Stimulated activated CD8-positive, alpha-beta memory T cell treated with anti-CD3 and anti-CD28 coated beads, Interleukin-4, amount 100 ng/mL, for 1 hour (primary cell): ENCODE measurements around the gene XIRP2.

Source experiments
- DNase-seq, 2 donors: peaks; one replicate each; pipeline ENCODE4 v3.0.0-alpha.2; 2020; ENCODE audit warnings: low read depth in 2 of 2, low spot score in 1 of 2

The XIRP2 gene

DNA sequence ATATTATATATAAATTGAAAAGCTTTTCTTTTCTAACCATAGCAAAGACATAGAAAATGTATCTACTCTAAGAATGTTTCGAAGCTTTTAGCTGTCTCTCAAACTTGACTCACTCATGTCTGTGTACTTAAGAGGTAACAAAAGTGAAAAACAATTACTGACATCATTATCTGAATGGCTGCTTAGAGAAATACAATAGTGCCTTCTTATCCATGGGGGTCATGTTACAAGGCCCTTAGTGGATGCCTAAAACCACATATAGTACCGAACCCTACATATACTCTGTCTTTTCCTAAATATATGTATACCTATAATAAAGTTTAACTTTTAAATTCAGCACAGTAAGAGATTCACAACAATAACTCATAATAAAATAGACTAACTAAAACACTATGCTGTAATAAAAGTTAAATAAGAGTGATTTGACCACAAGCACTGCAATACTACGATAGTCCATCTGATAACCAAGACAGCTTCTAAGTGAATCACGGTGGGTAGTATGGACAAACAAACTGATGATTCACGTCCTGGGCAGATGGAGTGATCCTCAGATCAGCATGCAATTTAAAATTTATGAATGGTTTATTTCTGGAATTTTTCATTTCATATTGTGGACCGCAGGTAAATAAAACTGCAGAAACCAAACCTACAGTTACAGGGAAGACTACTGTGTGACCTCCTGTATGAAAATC, 246.2 kb downstream of the XIRP2 start:
- DNase-seq, result no peak

DNA sequence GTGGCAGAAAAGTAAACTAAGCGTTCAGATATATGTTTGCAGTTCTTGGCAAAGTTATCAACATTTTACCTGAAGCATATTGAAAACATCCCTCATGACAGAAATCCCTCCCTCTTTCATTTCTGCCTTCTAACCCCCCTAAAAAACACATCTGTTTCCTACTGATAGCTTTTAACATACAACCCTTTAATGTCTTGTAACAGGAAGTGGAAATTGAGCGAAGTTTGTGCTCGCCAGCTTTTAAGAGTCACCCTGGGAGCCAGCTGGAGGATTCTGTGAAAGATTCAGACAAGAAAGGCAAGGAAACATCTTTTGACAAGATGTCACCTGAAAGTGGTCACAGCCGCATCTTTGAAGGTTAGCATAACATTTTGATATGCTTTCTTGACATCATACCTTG, 247.4 kb downstream of the XIRP2 start:
- DNase-seq, result no peak

DNA sequence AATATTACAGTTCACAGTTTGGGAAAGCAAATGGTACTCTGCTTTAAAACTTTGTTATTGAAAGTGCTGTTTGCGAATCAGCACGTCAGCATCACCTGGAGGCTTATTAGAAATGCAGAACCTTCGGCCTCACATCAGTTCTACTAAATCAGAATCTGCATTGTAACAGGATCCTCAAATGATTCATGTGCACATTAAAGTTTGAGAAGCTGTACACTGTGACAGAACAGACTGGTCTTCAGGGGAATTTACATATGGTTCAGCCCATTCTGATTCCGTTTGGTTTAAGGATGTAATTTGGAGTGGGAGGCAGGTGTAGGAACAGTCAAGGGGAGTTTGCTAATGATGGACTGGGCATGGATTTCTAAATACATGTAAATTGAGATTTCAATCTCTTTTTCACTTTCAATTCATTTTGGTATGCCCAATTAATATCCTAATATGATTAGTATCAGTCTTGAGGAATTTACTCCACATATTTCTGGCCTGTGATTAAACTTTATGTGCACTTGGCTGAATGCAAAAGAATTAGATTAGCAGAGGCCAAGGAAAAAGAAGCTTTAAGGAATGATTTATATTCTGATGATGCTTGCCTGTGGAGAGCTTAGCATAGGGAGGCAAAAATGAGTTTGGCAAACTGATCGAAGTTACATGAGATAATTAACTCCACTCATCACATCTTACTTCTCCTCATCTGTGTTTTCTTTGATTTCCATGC, 248.8 kb downstream of the XIRP2 start:
- DNase-seq, result no peak

DNA sequence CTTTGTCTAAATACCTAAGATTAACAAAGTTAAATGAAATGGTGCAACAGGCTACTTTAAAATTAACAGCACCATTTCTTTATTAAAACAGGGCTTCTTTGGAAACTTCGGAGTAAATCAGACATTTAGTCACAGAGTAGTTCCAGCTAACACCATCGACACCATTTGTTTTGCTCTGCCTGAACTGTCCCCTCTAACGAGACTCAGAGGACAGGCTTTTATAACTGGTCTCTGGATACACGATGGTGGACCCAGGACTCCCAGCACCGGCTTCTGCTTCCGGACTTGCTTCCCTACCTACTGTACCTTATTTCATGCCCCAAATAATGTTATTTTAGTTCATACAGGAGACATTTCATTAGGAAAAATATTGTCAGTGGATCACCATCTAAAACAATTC, 252.1 kb downstream of the XIRP2 start:
- DNase-seq, result no peak

DNA sequence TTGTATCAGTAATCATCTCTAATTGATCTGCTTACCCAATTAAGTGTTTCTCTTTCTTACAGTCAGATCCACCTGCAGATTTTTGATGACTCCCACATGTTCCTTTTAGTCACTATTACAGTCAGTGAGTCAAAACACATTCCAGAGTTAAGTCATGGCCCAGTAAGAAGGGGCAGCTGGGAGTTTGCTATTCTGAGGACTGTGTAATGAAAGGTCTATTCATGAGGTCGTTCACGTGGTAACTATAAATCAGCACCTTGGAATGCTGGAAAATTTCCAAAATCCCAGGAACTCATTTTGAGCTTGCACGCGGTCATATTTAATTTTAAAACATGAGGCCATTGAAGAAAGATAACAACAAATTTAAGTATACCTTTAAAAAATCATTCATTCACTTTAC, 252.5 kb downstream of the XIRP2 start:
- no peak for DNase-seq

DNA sequence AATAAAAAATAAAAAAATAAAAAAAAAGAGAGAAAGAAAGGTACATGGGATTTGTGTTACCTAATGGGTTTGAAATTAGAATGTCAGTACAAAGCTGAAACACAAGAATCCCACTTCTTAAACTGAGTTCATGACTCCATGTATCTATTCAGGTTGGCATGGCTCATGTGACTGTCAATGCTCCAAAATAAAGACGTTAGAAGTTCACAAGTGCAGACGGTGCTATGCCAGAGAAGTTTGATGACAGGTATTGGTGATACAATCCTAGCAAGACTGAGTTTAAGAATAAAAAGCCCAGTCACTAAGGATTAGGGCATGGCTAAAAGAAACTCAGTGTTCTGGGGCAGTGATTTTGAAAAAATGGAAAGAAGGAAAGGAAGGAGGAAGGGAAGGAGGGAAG, 254.3 kb downstream of the XIRP2 start:
- no peak for DNase-seq

DNA sequence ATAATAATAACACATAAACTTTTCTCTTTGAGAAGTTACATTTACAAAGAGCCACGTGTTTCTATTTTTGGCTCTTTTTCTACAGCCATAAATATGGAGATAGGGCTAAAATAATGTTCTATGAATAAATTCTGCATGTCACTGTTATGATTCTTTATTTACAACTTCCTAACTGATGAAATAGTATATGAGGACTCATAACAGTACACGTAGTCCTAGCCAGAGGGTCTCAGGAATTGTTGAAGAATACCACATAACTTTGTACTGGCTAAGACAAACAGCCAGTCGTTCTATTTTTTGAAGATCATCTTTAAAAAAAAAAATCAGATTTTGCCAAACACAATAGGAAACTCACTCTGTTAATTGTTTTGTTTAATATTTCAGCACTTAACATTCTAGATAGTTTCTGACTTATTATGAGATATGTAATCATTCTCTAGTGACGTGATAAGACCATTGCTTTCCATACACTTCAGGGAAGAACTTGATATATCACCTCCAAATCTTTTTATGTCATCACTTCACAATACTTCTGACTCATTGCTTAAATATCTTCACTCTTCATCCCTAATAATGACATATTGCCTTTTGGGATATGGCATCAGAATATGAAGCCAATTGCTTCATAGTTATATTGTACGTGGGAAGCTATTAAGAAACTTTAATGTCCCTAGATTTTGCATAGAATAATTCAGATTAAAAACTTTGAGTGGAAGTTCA, 256.1 kb downstream of the XIRP2 start:
- DNase-seq, result no peak

DNA sequence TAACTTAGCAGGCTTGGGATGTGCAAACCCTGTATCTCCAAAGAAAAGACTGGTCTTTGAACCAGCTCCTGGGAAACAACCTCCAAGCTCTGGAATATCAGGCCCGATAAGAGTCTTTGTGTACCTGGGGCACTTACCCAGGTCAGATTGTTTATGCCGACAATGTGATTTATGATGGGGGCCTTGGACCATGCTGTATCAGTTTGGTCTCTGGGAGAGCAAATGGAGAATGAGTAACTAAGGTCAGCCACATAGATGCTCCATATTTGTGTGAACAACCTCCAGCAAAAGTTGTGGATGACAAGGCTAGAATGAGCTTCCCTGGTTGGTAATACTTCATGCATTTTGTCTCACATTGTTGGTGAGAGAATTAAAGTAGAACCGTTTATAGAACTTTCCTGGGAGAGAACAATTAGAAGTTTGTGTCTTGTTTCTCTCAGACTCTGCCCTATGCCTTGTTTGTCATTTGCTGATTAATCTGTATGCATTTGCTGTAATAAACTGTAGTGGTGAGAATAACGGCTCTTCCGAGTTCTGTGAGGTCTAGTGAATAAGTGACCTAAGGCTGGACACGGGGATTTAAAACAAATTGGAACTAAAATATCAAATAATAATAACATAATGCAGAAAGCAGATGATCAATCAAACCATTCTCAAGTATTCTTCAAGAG, 259.1 kb downstream of the XIRP2 start:
- no peak for DNase-seq

DNA sequence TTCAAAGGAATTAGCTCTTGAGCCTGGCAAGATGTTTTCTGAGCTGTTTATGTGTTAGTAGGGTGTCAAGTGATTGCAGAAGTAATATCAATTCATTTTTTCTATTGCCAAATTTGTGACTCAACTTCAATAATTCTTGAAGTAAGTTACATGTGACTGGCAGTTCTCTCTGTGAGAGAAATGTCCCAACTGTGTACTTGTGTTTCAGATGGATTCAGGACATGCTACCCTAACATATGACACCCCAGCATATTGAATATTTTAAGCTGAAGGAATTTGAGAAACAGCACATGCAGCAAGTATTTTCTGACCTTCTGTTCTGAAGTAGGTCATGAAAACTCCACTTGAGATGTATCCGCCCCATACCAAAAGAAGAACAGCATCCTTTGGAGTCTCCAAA, 263.6 kb downstream of the XIRP2 start:
- DNase-seq, result no peak

DNA sequence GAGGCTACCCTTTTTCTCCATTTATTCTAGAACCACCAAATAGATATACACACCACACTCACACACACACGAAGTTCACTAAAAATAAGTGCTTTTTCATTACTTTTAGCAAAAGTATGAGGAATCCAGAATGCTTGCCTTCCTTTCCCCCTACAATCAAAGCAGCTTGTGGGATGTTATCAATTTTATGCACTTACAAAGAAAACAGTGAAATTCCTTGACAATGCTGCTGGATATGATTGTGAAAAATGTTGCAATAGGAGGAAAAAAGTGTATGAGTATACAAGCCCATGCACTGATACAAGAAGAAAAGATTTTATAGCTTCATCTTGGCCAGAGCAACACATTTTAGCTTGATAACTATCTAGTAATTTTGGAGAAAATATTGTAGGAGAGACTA, 269.2 kb downstream of the XIRP2 start:
- DNase-seq, result no peak

DNA sequence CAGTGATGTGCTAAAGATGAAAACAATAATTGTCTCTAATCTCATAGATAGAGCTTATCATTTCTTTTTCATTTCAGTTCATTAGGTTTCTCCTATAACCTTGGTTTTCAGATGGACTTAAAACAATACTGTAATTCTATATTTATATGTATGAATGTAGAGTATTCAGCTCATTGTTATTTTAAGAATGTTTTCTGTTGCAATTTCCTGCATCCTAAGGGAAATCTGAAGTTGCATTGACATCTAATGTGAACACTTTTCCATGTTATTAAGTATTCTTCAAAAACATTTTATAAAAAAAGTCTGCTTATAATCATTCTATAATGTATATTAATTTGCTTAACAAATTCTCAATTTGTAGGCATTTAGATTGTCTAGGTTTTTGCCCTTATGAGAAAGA, 288.9 kb downstream of the XIRP2 start:
- DNase-seq, result no peak

DNA sequence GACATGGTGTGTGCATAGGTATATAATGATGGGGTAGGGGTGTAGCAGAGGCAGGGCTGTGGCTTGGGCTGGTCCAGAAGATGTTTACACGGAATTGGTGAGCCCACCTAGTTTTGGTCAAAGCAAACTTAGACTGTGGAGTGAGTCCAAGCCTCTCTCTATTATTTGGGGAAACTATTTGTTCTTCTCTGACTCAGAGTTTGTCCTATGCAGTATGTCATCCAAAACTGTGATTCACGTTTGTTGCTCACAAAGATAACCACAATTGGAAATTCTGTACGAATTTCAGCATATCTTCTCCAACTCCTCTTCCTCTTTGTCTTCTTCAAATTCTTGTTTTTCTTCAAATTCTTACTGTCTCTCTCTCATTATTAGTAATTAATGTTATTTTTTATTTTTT, 292.9 kb downstream of the XIRP2 start:
- DNase-seq, result no peak

DNA sequence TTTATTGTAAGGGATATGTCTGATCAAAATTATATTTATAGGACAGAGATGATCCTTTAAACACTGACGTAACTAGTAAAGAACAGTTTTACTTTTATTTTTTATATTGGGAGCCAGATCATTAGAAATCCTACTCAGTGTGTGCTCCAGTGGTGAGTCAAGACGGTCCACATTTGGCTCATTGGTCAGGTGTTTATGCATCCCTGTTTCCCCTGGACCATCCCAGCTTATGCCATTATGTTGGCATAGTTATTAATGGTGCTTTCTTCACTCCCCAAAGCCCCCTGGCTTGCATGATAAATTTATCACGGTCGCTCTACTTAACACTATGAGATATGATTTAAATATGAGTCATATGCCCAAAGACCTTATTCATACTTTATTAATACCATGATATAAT, 293.4 kb downstream of the XIRP2 start:
- no peak for DNase-seq

DNA sequence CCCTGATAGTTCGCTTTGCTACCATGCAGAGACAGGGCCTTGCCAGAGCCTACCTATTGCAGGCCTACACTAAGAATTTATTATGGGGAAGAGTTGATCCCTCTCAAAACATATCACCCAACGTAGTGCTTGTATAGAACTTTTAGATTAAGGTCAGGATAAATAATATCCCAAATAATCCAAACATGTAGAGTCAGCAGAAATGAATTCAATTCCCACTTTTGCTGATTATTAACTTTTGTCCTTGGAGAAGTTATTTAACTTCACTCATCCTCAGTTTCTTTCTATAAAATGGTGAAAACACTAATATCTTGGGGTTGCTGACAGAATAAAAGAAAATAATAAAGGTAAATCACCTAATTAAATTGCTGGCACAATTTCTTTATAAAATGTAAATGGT, 294.1 kb downstream of the XIRP2 start:
- no peak for DNase-seq

DNA sequence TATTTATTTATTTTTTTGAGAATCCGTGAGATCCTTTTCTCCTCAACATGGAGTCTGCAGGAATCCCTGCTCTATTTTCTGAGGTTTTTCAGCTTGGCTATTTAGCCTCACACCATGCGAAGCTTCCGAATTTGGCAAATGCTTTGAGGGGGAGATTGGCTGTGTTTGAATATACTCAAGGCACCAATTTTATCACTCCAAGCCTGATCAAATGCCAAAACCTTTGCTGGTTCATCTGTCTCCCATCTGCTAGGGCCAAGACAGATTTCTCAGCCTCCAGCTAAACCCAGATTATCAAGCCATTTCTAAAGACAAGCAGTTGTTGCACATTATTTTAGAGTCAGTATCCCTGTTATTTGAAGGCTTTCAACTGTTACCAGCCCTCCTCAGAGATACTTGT, 295.7 kb downstream of the XIRP2 start:
- DNase-seq, result no peak

DNA sequence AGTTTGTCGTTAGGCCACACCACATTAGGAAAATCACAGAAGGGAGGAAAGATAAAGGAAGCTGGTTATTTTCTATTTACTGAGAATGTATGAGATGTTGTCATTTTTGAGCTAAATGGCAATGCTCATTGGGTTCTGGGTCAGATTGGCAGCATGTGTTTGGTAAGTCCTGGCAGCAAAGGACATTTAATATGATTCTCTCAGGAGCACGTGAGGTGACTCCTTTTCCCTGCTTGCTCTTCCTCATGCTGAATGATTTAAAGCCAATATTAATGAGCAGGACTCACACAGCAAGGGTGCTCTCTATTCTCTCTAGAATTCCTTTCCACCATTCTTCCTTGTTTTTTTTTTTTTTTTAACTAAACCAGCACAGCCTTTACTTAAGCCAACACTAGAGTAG, 298.2 kb downstream of the XIRP2 start:
- DNase-seq, result no peak

DNA sequence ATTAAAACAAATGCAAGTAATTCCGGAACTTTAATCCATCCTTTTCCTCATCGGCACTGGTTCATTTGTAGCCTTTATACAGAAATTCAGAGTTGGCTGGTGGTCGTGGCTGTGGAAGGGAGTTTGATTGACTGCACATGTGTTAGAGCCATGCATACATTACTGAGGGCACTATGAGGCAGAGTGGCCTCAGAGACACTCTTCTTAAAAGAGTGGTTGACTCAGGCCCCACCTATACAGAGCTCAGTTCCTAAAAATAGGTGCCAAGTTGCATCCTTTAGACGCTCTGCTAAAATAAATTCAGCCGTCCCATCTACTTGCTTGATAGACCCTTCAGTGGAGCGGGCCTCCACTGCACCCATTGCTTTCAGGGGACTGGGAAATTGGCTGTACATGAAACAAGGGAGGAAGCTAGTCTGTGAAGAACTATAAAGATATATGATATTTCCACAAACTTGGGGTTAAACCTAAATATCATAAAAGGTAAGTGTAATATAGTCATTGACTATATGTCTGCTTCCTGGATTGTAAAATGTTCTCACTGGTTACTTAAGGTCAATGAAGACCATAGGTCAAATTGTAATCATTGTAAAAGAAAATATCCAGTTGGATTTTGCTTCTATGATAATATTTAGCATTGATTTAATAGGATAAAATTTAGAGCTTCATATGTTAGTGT, 298.9 kb downstream of the XIRP2 start:
- DNase-seq, result no peak

DNA sequence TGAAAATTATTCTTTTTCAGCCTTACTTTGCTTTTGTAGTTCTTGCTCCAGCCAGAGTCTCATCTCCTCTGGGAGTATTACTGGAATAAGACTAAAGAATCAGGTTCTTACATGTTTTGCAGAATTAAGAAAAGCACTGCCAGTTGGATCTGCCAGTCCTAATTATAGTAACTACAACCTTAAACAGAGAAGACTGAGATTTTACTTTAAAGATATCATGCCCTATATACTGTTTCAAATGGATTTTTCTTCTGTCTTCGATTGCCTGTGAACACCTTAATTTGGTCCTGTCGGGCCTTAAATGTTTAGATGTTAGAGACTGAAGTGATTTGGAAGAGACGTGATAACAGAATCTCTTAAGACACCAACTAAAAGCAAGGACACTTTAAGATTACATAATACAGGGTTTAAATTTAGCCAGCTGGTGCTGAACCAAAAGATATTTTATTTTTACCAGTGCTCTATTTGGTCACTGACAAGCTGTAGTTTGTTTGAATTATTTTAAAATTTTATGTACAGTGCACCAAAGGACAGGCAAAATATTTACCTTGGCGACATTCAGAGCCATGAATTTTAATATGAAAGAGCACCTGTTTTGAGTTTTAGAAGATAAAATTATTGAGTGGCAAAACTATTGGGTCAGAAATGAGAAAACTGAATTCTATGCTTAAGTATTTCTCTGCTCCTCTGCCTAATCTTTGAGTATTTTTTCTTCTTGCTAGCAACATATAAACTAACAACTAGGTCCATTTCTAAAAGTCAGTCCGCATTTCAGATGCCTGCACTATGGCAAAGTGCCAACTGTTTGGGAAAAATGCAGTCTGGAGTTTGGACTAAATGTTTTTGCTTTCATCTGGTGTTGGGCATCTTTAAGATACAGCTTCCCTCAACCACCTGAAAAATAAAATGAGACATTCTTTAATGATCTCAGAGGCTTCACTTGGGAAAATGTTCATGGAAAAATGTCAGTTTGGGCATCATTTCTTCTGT, 300.0 kb downstream of the XIRP2 start:
- DNase-seq, result no peak

DNA sequence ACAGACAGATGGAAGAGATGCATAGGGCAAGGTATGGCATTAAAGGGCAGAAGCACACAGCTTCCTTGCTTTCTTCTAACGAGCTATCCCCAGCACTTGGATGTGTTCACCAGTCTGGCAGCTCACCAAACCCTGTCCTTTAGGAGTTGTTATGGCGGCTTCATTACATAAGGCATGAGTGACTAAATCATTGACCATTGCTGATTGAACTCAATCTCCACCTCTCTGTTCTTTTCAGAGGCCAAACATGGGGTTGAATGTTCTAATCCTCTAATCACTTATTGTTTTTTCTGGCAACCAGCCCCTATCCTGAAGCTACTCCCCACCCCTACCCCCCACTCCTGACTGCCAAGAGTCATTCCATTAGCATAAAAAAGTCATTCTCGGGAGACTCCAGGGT, 301.8 kb downstream of the XIRP2 start:
- no peak for DNase-seq

DNA sequence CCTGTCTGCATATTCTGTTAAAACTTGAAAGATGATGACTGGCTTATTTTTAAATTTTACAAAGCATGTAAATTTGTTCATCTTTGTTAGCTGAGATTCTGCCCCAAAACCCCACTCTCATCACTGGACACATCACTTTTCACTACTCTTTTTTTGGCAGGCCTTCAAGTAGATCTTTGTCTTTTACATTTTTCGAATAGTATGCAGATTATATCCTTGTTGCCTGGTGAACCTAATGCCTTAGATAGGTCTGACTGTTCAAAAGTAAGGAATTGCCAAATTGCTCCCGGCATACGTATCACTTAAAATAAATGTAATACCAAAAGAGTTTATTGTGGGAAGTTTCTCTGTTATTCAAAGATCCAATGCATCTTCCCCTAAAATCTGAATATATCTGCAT, 303.3 kb downstream of the XIRP2 start:
- DNase-seq, result no peak
